ENCODE data around the gene CALML5.

CALML5 gene

GRCh38 chr10:5460468-5461202, 38.7 kb downstream of the CALML5 start:
- DNase-seq, result no peak

DNA sequence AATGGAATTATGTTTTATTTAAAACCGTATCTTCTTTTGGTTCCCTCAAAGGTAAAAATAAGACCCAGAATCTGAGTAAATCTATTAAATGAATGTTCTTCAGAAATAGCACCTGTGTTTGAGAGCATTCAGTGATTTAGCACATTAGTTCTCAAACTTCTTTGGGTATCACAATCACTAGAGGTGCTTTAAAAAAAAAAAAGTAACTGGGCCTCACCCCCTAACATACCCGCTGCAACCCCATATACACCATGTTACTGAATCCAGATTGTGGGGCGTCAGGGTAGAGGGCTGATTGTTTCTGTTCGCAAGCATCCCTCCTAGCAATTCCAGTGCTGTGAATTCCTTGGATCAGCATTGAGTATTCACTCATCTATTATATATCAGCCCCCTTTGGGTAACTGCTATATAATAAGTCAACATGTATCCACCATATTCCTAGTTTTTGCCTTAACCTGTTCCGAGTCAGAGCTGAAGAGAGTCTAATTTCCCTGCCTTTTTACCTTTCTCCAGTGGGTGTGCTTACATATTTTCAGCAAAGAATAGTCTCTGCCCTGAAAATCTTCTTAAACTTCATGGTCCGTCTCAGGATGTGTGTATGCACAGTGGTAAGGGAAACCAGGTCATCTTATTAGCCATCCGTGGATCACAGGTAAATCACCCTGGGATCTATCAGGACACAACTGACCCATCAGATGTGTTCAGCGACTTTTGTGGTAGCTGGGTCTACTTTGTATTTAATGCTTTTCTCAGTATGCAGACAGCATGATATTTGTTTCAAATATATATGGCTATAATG, 40.2 kb downstream of the CALML5 start:
- DNase-seq, result no peak

DNA sequence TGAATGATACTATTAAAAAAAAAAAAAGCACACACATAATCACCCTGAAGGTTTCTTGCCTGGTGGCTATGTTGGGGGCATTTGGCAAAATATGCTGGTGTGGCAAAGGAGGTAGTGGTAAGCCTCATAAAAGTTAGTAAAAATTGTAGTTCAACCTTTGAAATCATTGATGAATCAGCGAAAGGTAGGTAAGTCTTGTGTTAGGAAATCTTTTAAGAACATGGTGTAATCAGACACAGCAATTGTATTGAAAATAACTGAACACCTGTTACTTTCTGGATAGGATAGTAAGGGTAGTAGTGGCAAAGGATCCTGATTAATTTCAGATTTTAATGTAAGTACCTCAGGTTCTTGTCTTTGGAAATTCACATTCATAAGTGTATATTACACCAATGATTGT, 40.9 kb downstream of the CALML5 start:
- no peak for DNase-seq

DNA sequence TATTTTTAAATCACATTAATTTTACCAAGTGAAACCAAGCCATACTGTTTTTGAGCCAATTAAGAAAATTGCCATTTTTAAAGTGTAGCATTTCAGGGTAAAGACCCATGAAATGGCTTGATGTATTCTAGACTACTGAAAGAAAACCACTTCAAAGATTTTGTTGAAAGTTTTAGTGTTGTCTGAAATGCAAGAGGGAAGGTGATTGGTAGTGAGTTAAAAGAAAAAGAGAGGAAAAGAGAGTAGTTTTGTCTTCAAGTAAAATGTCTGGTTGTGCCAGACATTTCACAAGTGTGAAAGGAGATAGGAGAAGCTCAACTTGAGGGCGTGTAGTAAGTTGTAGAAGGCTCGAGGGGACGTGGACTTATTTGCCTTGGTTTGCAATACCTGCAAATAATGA, 41.6 kb downstream of the CALML5 start:
- DNase-seq, result no peak

GRCh38 chr10:5456563-5456962, 42.8 kb downstream of the CALML5 start:
- no peak for DNase-seq

DNA sequence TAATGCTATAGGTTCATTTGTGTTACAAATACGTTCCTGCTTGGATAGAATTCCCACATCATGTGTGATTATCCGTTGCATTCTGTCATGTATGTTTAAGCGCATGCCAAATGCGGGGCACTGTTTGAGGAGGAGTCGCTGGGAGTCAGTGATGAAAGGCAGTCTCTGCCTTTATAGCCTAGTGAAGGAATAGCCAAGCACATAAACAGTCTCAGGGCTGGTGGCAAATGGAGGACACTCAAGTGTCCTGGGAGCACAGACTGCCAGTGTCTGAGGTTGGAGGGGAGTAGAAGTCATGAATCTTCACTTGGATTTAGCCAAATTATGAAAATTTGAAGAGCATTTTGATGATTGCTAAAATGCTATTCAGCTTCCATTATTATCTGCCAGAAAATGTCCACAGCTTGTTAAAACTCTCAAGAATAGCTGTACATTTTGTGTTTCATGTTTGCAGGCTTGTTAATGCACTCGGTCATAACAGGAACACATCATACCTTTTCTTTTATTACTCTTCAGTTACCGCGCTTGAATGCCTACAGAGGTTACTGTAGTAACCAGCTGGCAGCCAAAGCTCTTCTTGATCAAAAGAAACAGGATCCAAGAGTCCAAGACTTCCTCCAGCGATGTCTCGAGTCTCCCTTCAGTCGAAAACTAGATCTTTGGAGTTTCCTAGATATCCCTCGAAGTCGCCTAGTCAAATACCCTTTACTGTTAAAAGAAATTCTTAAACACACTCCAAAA, 45.5 kb downstream of the CALML5 start:
- no peak for DNase-seq

- DNase-seq, result no peak
Observed at GRCh38 chr10:5450605-5451384, 48.6 kb downstream of the CALML5 start.

GRCh38 chr10:5449823-5450222, 49.5 kb downstream of the CALML5 start:
- no peak for DNase-seq

DNA sequence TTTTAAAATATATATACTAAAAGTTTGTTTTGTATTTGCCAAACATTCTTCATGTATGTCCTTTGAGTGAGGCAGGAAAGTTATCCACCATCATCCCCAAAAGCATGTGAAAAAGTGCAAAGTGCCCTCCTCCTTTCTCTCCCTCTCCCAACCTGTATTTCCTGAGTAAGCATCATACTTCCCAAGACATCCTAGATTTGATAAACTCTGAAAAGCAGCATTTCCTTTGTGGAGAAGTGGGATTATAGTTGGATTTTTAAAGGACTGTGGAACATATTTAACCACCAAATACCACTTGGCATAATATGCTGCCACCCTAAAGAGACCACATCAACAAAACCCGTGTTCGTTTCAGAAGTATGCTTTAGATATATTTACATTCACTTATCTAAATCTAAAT, 50.1 kb downstream of the CALML5 start:
- no peak for DNase-seq
